Limb (tissue), 2 donors: Measurements from ENCODE around the gene INO80C.
"Not testable (repeated sequence)": the region's sequence is repeated elsewhere in the genome, so short reads cannot be mapped to it uniquely, and the experiment has no call there.

Experiments used
- DNase-seq, 2 donors: peaks; one replicate each; pipeline ENCODE4 v3.0.0-alpha.2; 2016; ENCODE audit errors: extremely low spot score in 2 of 2

The INO80C gene

DNA sequence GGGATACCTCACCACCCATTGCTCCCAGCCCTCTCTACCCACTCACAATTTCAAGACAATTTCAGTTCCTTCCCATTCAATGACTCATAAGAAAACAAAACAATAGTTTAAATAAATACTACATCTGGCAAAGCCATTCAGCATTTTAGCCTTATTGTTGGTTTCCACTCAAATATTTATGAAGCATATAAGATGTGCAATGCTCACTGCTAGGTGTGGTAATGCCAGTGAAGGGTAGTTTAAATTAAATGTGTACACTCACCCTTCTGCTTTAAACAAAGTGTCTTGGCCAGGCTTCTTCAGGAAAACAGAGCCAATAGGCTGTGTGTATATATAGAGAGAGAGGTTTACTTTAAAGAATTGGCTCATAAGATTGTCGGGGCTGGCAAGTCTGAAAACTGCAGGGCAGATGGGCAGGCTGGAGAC lies 37.0 kb downstream of the INO80C start:
- DNase-seq: no peak

DNA sequence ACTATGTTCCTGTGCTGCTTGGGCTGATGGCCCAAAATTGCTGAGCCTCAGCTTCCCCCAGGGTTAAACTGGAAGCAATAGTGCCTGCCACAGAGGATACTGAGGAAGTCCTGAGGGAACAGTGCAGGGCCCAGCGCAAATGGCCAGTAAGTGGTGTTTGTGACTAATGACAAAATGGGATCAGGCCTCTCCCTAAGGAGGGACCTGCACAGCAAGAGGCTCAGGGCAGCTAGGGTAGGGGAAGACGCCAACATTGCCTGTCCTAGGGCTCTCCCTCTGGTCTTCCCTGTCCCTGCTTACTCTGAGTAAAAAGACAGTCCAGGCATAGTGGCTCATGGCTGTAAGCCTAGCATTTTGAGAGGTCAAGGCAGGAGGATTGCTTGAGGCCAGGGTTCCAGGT lies 37.8 kb downstream of the INO80C start:
- no peak for DNase-seq

DNA sequence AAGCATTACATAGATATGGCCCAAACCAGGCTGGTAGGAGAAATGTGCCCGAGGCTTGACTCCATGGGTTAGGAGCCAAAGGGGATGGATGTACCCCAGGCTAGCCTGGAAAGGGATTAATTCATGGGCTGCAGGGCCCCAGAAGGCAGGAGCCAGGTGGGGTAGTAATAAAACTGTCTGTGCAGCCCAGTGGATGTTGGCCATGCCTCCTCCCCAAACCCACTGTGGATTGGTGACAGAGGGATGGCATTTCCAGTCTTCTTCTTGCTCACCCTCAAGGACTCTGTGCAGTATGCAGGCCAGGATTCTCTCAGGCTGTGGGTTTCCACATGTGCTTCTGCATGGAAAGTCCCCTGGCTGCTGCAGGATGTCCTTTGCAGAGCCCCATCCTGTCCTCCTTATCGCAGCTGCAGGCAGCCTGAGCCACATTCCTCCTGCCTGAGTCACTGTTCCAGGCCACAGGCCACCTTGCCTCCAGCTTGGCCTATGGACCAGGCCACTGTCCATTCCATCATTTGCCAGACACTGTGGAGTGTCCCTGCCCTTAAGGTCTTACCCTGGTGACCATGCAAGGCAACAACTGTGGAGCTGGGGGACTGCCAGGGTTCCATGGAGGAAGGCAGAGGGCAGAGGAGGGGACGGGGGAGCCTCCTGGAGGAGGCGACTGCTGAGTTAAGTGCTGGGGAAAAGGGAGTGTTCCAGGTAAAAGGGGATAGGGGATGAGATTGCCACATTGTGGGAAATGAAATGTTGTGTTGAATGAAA lies 38.9 kb downstream of the INO80C start:
- no peak for DNase-seq

DNA sequence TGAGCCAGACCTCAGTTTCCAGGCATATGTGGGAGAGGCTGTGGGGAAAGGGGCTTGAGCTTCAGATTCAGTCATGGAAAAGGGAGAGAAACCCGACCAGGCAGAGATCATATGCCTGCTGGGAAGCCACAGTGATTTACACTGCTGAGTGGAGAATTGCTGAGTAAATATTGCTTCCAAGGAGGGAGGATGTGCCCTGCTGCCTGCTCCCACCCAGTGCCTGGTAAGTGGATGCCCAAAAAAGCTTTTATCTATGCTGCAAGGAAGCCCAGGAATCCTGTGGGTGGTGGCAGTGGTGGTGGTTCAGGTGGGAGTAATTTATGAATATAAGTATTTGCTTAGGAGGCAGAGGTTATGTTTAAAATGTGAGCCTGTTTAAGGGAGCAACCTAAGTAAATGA lies 39.5 kb downstream of the INO80C start:
- no peak for DNase-seq

DNA sequence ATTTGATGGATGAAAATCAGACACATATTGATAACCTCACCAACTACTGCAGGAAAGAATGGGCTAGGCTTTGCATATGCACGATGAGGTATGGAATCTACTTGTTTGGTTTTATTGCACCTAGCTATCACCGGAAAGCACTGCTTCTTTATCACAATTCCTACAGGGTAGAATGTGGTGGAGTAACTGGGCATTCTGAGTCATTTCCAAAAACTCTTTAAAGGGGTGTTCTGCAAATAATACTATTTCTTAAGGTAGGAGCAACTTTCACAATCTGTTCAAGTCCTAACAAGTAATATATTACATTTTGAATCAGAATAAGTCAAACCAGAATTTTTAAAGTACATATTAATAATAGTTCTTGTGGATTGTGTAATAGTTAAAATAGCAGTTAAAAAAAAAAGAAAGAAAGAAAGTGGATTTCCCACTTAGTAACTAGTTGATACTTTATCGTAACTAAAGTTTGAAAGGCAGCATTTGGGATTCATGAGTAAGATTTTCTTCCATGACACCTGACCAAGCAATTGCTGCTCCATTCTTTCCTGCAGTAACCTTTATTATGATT lies 40.5 kb downstream of the INO80C start:
- no peak for DNase-seq

DNA sequence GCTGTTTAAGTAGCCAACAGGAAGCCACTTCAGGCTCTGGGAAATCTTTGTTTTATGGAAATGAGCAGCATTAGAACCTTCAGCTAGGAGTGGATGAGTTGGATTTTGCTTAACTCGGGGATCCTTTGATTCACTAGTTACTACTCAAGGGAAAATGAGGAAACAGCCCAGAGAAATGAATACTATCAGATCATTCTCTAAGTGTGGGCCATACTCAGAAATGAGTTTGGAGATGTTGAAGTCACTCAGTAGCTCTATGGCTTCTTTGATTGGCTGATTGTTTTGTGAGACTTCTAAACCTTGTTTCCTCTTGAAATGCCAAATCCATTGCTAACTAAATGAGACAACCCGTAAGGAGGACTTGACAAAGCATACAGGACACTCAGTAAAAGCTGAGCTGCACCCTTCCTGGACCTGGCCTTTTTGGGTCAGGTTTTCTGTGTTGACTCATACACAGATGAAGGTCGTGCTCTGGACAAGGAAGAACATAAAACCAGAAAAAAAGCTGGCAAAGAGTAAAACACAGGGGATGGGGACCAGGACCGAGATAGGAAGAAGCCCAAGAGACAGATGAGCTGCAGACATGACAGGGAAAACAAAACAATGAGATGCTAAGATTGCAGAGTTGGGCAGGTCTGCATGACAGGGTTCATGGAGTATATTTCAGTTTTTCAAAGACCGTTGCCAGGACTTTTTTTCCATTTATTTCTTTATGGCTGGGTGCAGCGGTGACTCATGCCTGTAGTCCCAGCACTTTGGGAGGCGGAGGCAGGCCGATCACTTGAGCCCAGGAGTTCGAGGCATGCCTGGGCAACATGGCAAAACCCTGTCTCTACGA lies 41.6 kb downstream of the INO80C start:
- no peak for DNase-seq

DNA sequence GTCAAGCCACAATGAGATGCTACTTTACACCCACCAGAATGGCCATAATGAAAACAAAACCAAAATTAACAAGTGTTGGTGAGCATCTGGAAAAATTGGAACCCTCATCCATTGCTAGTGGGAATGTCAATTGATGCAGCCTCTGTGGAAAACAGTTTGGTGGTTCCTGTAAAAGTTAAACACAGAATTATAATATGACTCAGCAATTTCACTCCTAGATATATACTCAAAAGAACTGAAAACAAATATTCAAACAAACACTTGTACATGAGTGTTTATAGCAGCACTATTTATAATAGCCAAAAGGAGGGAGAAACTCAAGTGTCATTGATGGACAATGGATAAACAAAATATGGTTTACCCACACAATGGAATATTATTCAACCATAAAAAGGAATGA lies 43.0 kb downstream of the INO80C start:
- no peak for DNase-seq

DNA sequence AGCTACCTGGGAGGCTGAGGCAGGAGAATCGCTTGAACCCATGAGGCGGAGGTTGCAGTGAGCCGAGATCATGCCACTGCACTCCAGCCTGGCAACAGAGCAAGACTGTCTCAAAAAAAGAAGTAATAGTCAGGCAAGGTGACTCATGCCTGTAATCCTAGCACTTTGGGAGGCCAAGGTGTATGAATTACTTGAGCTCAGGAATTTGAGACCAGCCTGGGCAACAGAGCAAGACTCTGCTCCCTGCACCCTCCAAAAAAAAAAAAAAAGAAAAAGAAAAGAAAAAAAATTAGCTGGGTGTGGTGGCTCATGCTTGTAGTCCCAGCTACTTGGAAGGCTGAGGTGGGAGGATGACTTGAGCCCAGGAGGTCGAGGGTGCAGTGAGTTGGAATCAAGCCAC lies 44.7 kb downstream of the INO80C start:
- not testable (repeated sequence) for DNase-seq

DNA sequence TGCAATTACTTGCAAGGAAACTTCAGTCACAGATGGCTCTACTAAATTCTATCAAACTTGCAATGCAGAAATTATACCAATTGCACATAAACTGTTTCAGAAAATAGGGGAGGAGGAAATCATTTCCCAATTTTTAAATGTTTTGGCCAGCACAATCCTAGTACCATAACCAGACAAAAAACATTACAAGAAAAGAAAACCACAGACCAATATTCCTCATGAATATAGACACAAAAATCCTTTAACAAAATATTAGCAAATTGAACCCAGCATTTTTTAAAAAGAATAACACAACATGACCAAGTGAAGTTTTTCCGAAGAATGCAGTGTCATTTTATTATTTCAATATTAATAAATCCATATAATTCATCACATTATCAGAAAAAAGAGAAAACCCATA lies 45.8 kb downstream of the INO80C start:
- no peak for DNase-seq

DNA sequence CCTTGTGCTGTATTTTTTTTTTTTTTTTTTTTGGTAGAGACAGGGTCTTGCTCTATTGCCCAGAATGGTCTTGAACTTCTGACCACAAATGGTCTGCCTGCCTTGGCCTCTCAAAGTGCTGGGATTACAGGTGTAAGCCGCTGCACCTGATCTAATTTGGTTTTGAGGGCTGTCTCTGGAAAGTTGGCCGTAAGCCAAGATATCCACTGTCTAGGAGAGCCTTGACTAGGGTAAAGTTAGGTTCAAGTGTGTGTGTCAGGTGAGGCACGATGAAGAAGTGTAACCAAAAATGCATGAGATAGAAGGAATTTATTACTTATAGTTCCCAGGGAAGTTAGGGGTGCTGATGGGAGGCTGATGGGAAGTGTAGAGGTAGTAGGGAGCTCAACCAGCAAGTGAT lies 46.7 kb downstream of the INO80C start:
- no peak for DNase-seq

DNA sequence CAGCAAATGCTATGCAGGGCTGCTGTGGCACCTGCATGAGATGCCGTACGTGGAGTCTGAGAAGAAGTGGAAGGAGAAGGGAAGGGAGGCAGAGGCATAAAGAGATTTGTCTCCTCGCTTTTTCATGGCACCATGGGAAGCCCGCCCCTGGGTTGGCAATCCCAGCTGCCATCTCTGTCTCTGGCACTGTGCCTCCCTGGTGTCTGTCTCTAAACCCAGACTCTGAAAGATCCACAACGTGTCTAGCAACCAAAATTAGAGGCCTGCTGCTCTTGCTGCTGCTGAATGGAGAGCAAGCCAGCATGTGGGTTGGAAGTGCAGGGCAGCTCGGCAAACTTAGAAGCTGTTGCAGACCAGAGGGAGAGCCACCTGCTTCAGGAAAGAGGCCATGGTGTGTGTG lies 53.1 kb downstream of the INO80C start:
- DNase-seq: no peak

DNA sequence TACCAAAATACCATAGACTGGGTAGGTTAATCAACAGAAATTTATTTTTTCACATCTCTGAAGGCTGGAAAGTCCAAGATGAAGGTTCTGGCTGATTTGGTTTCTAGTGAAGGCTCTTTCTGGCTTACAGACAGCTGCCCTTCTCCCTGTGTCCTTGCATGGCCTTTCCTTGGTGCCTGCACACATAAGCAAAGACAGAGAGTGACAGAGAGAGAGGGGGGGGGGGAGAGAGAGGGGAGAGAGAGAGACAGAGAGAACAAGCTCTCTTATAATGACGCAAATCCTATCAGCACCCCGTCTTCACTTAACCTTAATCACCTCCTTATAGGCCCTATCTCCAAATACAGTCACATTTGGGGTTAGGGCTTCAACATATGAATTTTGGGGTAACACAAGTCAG lies 53.9 kb downstream of the INO80C start:
- no peak for DNase-seq

DNA sequence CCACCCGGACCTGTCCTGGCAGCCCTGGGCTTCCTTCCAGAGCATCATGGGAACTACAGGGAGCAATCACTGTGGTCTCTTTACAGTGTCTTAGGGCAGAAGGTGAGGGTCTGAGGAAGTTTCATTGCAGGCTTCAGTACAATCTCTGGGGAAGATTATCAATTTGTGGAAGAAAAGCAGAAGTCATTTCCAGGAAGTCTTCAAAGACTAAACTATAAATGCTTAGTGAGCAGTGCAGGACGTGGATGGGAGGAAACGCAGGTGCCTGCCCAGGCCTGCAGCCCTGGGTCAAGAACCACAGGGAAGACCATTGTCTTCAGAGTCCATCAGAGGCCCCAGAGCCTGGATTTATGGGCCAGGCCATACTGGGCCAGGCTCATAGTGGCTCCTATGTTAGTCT lies 54.3 kb downstream of the INO80C start:
- no peak for DNase-seq

DNA sequence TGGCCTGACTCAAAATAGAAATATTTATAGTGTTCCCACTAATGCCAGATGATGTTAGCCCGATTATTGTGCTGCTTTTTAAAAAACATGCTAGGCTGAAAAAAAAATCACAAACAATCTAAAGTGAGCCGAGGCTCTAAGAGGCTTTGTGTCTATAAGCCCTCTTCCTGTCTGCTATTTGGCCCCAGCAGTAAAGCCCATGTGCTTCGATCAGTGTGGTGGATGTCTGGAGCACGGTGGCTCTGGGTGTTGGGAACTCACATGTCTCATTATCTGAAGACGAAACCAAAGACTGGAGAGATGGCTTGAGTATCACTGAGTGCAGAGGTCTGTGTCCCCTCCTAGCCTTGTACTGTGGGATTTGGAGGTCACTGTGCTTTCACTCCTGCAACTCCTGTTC lies 55.1 kb downstream of the INO80C start:
- DNase-seq: no peak

DNA sequence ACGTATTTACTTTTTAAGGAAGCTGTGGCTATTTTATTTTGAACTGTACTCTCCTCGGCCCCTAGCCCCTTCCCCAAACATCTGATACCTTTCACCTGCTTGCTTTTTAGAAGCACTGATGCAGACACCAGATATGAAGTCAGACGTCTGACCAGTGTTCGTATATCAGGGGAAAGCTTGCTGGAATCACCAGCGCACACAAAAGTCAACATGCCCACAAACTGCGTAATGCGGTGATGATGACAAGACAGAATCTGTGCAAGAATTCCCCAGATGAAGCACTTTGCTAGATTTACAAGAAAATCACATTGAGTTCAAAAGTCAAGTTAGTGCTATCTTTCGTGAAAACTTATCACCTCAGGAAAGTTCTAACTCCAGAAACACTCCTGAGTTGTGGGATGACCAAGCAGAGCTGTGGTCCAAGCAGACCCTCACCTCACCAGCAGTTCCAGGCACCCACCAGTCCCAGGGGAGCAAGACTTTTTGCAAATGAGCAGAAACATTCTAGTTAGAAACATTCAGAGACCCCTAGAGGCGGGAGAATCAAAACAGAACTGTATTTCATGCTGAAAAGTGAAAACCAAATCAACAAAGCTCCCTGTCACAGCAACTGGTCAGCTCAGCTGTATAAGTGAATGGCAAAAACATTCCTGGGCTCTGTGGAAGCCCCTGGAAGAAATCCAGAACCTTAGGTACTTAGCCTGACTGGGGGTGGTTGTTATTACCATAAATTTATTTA lies 55.7 kb downstream of the INO80C start:
- DNase-seq: no peak

DNA sequence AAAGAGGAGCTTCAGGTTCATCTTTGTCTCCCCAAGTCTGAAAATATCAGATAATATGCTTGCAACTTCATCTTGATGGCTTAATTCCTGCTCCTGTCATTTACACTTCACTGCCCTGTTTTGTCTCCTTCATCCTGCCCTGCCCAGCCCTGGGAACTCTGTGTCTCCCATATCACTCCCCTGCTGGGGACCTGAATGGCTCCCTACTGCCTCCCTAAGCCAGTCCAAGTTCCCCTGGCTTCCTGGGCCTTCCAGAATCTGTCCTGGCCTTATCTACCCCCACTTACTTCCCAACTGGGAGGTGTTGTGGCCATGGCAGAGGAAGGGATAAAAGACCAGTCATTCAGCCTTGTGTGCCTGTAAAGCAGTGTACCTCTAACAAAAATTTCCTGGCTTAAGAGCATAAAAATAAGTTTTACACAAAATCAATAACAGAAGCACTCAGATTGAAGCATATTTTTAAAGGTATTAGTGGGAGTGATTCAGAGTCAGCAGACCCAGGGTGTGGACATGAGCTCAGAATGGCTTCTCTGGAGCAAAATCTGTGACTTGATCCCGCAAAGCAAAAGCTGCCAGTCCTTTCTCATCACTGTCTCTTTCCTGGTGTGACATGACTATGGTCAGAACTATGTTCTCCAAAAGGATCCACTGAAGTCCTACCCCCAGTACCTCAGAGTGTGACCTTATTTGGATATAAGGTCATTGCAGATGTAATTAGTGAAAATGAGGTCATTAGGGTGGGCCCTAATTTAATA lies 59.1 kb downstream of the INO80C start:
- DNase-seq: no peak

DNA sequence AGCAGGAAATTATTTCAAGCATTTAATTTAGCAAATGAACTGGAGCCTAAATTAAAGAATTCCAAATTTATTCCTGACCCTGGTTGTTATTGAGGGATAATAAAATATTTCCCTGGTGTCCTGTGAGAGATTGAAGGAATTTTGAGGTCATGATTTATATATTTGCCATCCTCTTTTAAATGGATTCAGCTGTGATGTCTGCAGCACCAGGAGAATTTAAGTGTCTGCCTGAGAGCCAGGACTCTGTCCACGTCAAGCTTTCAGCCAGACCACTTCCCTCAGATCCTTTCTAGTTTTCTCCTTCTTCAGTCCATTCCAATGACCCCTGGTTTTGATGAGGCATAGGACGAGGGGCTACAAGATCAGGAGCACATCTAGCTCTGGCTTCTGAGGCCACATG lies 59.9 kb downstream of the INO80C start:
- DNase-seq: no peak

DNA sequence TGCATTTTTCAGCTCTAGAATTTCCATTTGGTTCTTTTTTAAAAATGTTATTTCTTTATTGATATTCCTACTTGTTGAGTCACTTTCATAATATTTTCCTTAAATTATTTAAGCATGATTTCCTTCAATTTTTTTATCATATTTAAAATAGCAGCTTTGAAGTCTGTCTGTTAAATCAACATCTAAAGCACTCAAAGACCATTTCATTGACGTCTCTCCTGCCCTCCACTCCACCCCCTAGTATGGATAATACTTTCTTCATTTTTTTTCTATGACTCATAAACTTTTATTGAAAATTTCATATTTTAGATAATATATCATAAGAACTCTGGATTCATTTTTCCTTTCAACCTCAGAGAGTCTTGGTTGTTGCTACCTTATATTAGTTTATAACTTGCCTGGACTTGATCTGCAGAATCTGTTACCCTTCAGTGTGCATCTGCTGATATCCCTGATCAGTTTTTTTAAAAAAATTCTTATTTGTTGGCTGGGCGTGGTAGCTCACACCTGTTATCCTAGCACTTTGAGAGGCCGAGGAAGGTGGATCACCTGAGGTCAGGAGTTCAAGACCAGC lies 61.6 kb downstream of the INO80C start:
- no peak for DNase-seq

DNA sequence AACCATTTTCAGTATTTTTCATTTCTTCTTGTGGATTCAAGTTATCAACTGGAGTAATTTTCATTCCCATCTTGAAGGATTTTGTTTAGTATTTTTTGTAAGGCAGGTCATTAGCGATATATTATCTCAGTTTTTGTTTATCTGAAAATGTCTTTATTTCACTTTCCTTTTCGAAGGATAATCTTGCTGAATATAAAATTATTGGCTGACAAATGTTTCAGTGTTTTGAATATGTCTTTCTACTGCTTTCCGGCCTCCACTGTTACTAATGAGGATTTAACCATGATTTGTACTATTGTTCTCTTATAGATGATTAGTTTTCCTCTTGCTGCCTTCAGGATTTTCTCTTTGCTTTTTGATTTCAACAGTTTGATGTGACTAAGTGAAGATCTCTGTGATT lies 62.4 kb downstream of the INO80C start:
- no peak for DNase-seq

DNA sequence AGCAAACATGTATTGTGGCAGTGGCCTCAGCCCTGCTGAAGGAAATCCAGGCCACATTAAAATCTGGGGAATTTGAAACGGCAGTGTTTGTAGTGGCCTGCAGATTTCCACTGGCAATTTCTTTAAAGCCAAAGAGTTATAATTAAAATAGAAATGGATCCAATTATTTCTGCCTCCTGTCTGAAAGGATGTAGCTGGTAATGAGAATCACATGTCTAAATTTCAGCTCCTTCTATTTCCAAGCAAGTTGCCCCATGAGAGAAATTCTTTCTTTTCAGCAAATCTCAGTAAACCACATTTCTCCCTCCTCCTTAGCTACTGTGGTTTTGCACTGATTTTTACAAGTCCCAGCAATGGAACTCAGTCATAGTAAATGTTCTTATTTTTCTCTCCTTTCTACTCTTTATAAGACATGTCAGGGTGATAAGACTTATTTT lies 65.2 kb downstream of the INO80C start:
- DNase-seq: peak in 1 of 2 donors; percentile 6

DNA sequence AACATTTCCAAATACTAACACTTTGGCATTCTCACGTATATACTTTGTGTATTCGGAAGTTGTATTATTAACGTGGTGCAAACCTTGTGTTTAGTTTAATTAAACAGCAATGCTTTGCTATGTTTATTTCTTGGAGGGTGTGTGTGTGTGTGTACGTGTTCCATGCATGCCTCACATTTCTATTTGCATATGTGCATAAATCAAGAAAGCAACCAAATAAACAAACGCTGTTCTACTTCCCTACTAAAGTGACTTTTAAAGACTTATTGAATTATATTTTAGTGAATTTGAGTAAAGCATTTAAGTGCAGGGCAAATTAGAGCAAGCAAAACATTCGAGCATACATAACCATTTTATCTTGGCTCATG lies 66.4 kb downstream of the INO80C start:
- no peak for DNase-seq
